GM08714 (cell line): Measurements from ENCODE around the gene SLX9.

Experiments
- H3K4me3 ChIP-seq: fragments of 200-500 bp; sonication (Bioruptor generic); 2 replicates; pipeline ENCODE4 v1.5.1; 2014; ENCODE audit warnings: mild to moderate bottlenecking, low read length, inconsistent platforms
- ZNF274 ChIP-seq: IDR thresholded peaks from 2 replicates; pipeline ENCODE4 v1.6.1; 2012; ENCODE audit warnings: mild to moderate bottlenecking, low read depth, low read length

The SLX9 gene

GRCh38 chr21:44996983-44997936 lies 57.4 kb downstream of the SLX9 start:
- no peak overlapping the region for H3K4me3 ChIP-seq

GRCh38 chr21:44998086-44998620 lies 58.3 kb downstream of the SLX9 start:
- no peak overlapping the region for H3K4me3 ChIP-seq

More at GRCh38 chr21:44996983-44997936, 57.4 kb downstream of the SLX9 start:
- TF ChIP-seq ZNF274: no peak

GRCh38 chr21:44998621-44999427 lies 59.0 kb downstream of the SLX9 start:
- no peak for TF ChIP-seq ZNF274

More at GRCh38 chr21:44998086-44998620, 58.3 kb downstream of the SLX9 start:
- TF ChIP-seq ZNF274: no peak

GRCh38 chr21:44999428-44999971 lies 59.7 kb downstream of the SLX9 start:
- TF ChIP-seq ZNF274: no peak
- no peak overlapping the region for H3K4me3 ChIP-seq

More at GRCh38 chr21:44998621-44999427, 59.0 kb downstream of the SLX9 start:
- no peak overlapping the region for H3K4me3 ChIP-seq

DNA sequence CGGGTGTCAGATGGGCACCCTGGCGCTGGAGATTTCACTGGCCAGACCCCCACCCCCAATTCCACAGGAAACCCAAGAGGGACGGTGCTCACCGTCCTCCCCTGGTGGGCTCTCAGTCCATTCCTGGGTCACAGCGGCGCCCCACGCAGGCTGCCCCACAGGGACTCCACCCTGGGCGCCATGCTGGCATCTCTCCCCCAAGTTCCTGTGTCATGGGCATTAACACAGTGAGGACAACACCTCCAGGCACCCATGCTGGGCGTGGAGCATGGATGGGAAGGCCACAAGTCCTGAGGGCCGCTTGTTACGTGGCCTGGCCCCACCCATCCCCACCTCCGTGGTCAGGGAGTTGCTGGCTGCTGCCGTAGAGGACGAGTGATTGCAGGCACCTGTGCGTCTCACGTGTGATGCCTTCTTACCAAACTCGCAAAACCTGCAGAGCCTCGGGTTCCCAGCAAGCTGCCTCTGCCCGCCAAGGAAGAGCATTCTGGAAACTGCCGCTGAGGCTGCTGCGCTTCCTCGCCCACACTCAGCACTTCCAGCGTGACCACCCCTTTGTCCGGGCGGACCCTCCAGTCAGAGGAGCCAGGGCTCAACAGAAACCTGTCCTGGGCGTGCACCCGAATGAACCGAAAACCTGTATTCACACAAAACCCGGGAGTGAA lies 60.3 kb downstream of the SLX9 start:
- TF ChIP-seq ZNF274: no peak

GRCh38 chr21:45000637-45001133 lies 60.9 kb downstream of the SLX9 start:
- TF ChIP-seq ZNF274: no peak
- H3K4me3 ChIP-seq: no peak overlapping the region

More for the DNA sequence above, 60.3 kb downstream of the SLX9 start:
- no peak overlapping the region for H3K4me3 ChIP-seq

- H3K4me3 ChIP-seq: no peak overlapping the region
- no peak for TF ChIP-seq ZNF274
Observed at GRCh38 chr21:45001134-45002095, 61.6 kb downstream of the SLX9 start.

DNA sequence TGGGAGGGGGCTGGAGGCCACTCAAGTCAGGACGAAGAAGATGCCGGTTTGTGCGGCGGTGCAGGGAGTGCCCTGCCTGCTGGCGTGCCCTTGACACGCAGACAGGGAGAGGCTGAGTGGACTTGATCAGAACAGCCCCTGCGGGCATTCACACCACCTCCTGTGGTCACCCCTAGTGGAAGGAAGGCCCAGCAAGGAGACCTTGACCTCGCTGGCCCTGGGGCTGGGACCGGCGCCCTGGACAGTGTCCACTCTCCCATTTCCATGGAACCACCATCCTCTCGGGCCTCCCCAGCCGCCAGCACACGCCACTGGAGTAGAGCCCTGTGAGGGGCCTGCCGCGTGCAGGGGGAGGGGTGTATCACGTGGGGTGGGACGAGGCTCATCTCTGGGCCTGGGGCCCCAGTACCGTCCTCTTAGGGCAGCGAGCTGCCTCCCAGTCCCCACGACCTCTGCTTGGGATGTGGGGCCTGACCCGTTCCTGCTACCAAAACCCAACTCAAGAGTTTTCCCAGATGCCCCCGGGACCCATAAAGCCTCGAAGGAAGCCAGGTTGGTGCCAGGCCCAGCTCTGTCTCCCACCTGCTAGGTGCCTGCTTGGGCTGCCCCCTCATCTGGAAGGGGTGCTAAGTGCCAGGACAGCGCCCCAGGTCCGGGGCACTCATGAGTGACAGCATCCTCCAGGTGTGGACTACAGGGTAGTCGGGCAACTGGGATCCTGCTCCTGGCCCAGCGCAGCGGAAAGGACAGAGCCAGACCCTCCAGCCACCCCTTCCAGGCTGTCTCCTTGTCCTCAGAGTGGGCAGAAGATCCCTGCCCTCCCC lies 62.8 kb downstream of the SLX9 start:
- no peak overlapping the region for H3K4me3 ChIP-seq
- TF ChIP-seq ZNF274: no peak

GRCh38 chr21:45003331-45004058 lies 63.7 kb downstream of the SLX9 start:
- no peak overlapping the region for H3K4me3 ChIP-seq
- no peak for TF ChIP-seq ZNF274

DNA sequence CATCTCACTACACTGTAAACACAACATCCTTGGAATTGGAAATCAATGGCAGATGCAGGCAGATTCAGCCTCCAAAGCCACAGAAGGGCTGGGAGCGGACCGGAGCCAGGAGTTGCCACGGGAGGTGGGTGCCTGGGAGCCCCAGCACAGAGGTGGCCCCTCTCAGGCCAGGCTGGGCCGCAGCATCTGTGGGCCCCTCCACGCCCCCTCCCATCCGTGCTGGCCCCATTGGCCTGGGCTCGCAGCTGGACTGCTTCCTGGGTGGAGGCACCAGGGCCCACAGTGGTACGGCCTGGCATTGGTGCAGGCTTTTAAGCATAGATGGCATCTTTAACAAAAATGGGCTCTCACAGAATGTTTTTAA lies 64.2 kb downstream of the SLX9 start:
- H3K4me3 ChIP-seq: no peak overlapping the region
- TF ChIP-seq ZNF274: no peak
